Germinal center (tissue), 1 donor: ENCODE results near the gene TIAM2.
A peak's percentile ranks its signal among the peaks of the same experiment; 100 is the strongest.
"Not testable (repeated sequence)": the region's sequence is repeated elsewhere in the genome, so short reads cannot be mapped to it uniquely, and the experiment has no call there.

Source experiments
- DNase-seq: peaks from one replicate; pipeline ENCODE4 v3.0.0; 2012; ENCODE audit warnings: mixed read lengths, low spot score

Gene TIAM2

GRCh38 chr6:155170519-155170918, 175.4 kb downstream of the TIAM2 start:
- no peak for DNase-seq

GRCh38 chr6:155171109-155171746, 176.1 kb downstream of the TIAM2 start:
- peak; percentile 46 for DNase-seq

GRCh38 chr6:155171747-155172449, 176.8 kb downstream of the TIAM2 start:
- DNase-seq, result no peak

GRCh38 chr6:155173488-155173887, 178.4 kb downstream of the TIAM2 start:
- DNase-seq, result no peak

- DNase-seq, result peak; percentile 85
Observed at GRCh38 chr6:155174576-155175211, 179.6 kb downstream of the TIAM2 start.

- peak; percentile 53 for DNase-seq
Observed at GRCh38 chr6:155177363-155177961, 182.3 kb downstream of the TIAM2 start.

GRCh38 chr6:155181498-155181897, 186.4 kb downstream of the TIAM2 start:
- DNase-seq, result peak; percentile 47

- no peak for DNase-seq
Observed at GRCh38 chr6:155182103-155182502, 187.0 kb downstream of the TIAM2 start.

GRCh38 chr6:155183095-155183494, 188.0 kb downstream of the TIAM2 start:
- DNase-seq, result peak; percentile 25

GRCh38 chr6:155185041-155185440, 189.9 kb downstream of the TIAM2 start:
- DNase-seq, result not testable (repeated sequence)

- no peak for DNase-seq
Observed at GRCh38 chr6:155185544-155185943, 190.4 kb downstream of the TIAM2 start.

- no peak for DNase-seq
Observed at GRCh38 chr6:155186052-155186658, 191.0 kb downstream of the TIAM2 start.

GRCh38 chr6:155187106-155187505, 192.0 kb downstream of the TIAM2 start:
- no peak for DNase-seq

- DNase-seq, result no peak
Observed at GRCh38 chr6:155187994-155188706, 193.0 kb downstream of the TIAM2 start.

GRCh38 chr6:155188707-155189496, 193.8 kb downstream of the TIAM2 start:
- no peak for DNase-seq

GRCh38 chr6:155190677-155191076, 195.6 kb downstream of the TIAM2 start:
- DNase-seq, result no peak

GRCh38 chr6:155193526-155193925, 198.4 kb downstream of the TIAM2 start:
- DNase-seq, result no peak

GRCh38 chr6:155194399-155194798, 199.3 kb downstream of the TIAM2 start:
- no peak for DNase-seq

GRCh38 chr6:155195903-155196302, 200.8 kb downstream of the TIAM2 start:
- no peak for DNase-seq

- no peak for DNase-seq
Observed at GRCh38 chr6:155196911-155197310, 201.8 kb downstream of the TIAM2 start.

- DNase-seq, result no peak
Observed at GRCh38 chr6:155197932-155198331, 202.8 kb downstream of the TIAM2 start.
